SK-N-SH (cell line): ENCODE data around the gene MICAL2. TPM values are rescaled to one million over a fixed set of nuclear protein-coding genes. Genes with fewer than 3 reads are reported as not detected.

Experiments
- CTCF ChIA-PET: fragments of 300-600, 350-600 bp; formaldehyde crosslinking; extraction: SDS; loops from one replicate; lab custom pipeline; 2021; lab: Yijun Ruan, JAX
- POLR2A ChIA-PET: fragments of 350-600 bp; sonication (Branson Sonifier 250); formaldehyde crosslinking; extraction: SDS; loops from one replicate; lab custom pipeline; 2020; ENCODE audit warnings: antibody characterized with exemption, inconsistent platforms; lab: Yijun Ruan, JAX
- DNase-seq: peaks from one replicate; pipeline ENCODE4 v3.0.0; 2012
- H2AFZ ChIP-seq: fragments of 200-600 bp; sonication (generic); 2 replicates; pipeline ENCODE4 v1.8.1; 2016; ENCODE audit warnings: antibody characterized with exemption, mild to moderate bottlenecking, low read depth
- H3F3A ChIP-seq: fragments of 200-600 bp; sonication (generic); replicated peaks from 2 replicates; pipeline ENCODE3; 2016; ENCODE audit warnings: antibody characterized with exemption, mild to moderate bottlenecking; ENCODE audit not compliant: insufficient read depth
- H3K27ac ChIP-seq, 2 experiments: fragments of 200-500 bp in 1 of 2; fragments of 200-600 bp in 1 of 2; sonication (Bioruptor generic) in 1 of 2; sonication (generic), shearing (Covaris generic) in 1 of 2; 2 replicates each; pipeline versions ENCODE4 v1.5.1 to v1.6.1; 2014 to 2016; ENCODE audit warnings: low read depth in 2 of 2, inconsistent platforms in 1 of 2, low read length in 1 of 2, mild to moderate bottlenecking in 1 of 2, mixed read lengths in 1 of 2
- H3K27me3 ChIP-seq: fragments of 200-600 bp; sonication (generic), shearing (Covaris generic); 2 replicates; pipeline ENCODE4 v1.6.1; 2016; ENCODE audit warnings: mixed run types; ENCODE audit not compliant: insufficient read depth
- H3K36me3 ChIP-seq, 2 experiments: fragments of 200-500 bp in 1 of 2; fragments of 200-600 bp in 1 of 2; sonication (Bioruptor generic) in 1 of 2; sonication (generic) in 1 of 2; replicated peaks in 1 of 2; 2 replicates each; pipeline versions ENCODE3 to v1.5.1; 2014 to 2016; ENCODE audit warnings: low read length in 1 of 2, mild to moderate bottlenecking in 1 of 2; ENCODE audit not compliant: insufficient read depth in 2 of 2, control insufficient read depth in 1 of 2
- H3K4me1 ChIP-seq, 2 experiments: fragments of 200-500 bp in 1 of 2; fragments of 200-600 bp in 1 of 2; sonication (Bioruptor generic) in 1 of 2; sonication (generic), shearing (Covaris generic) in 1 of 2; 2 replicates each; pipeline versions ENCODE4 v1.5.1 to v1.6.1; 2014 to 2016; ENCODE audit warnings: low read depth in 1 of 2, low read length in 1 of 2, mixed run types in 1 of 2; ENCODE audit not compliant: insufficient read depth in 2 of 2, control insufficient read depth in 1 of 2
- H3K4me2 ChIP-seq: fragments of 200-600 bp; sonication (generic), shearing (Covaris generic); 2 replicates; pipeline ENCODE4 v1.6.1; 2017; ENCODE audit warnings: mixed run types
- H3K4me3 ChIP-seq, 2 experiments: fragments of 200-500 bp in 1 of 2; fragments of 200-600 bp in 1 of 2; sonication (Bioruptor generic) in 1 of 2; sonication (generic), shearing (Covaris generic) in 1 of 2; 2 replicates each; pipeline versions ENCODE4 v1.5.1 to v1.8.1; 2014 to 2016; ENCODE audit warnings: low read depth in 2 of 2, inconsistent platforms in 1 of 2, low read length in 1 of 2, mild to moderate bottlenecking in 1 of 2, mixed read lengths in 1 of 2, moderate library complexity in 1 of 2
- H3K79me2 ChIP-seq: fragments of 200-600 bp; sonication (generic); 2 replicates; pipeline ENCODE4 v1.8.1; 2017; ENCODE audit warnings: mild to moderate bottlenecking; ENCODE audit not compliant: insufficient read depth
- H3K9ac ChIP-seq: fragments of 200-600 bp; sonication (generic); 2 replicates; pipeline ENCODE4 v1.6.1; 2017; ENCODE audit warnings: mixed run types
- H3K9me2 ChIP-seq: fragments of 200-600 bp; sonication (generic); 2 replicates; pipeline ENCODE4 v1.6.1; 2017; ENCODE audit warnings: mixed run types
- H3K9me3 ChIP-seq: fragments of 200-600 bp; sonication (generic); 2 replicates; pipeline ENCODE4 v1.6.1; 2017; ENCODE audit warnings: mixed run types, mild to moderate bottlenecking, moderate library complexity
- H4K20me1 ChIP-seq: fragments of 200-600 bp; sonication (generic); 2 replicates; pipeline ENCODE4 v1.6.1; 2017; ENCODE audit warnings: mild to moderate bottlenecking, mixed run types; ENCODE audit not compliant: insufficient read depth
- CHD2 ChIP-seq: fragments of 150-350 bp; IDR thresholded peaks from 2 replicates; pipeline ENCODE4 v1.6.1; 2018; ENCODE audit warnings: low read length; ENCODE audit not compliant: partially characterized antibody
- ELF1 ChIP-seq: IDR thresholded peaks from 2 replicates; pipeline ENCODE4 v1.4.0; 2012
- EP300 ChIP-seq, 2 experiments: IDR thresholded peaks; 2 replicates each; pipeline versions ENCODE4 v1.4.0 to v1.6.1; 2012; ENCODE audit warnings: borderline replicate concordance in 1 of 2, low read depth in 1 of 2, low read length in 1 of 2
- EZH2phosphoT487 ChIP-seq: fragments of 200-600 bp; sonication (generic); IDR thresholded peaks from 2 replicates; pipeline ENCODE4 v1.6.1; 2017; ENCODE audit warnings: low read depth, mixed run types, mild to moderate bottlenecking, antibody characterized with exemption, moderate library complexity, borderline replicate concordance
- FOXJ3 ChIP-seq: sonication (generic); formaldehyde crosslinking; IDR thresholded peaks from 2 replicates; pipeline ENCODE4 v1.5.1; 2020; ENCODE audit warnings: mild to moderate bottlenecking, missing genetic modification reagents
- FOXM1 ChIP-seq: IDR thresholded peaks from 2 replicates; pipeline ENCODE4 v1.4.0; 2012; ENCODE audit warnings: low read depth, mild to moderate bottlenecking
- GABPA ChIP-seq: IDR thresholded peaks from 2 replicates; pipeline ENCODE4 v1.4.0; 2012; ENCODE audit warnings: low read depth, mild to moderate bottlenecking
- GATA2 ChIP-seq: sonication (generic); formaldehyde crosslinking; IDR thresholded peaks from 2 replicates; pipeline ENCODE4 v1.5.0; 2020; ENCODE audit warnings: mild to moderate bottlenecking, missing genetic modification reagents
- JUND ChIP-seq: IDR thresholded peaks from 2 replicates; pipeline ENCODE4 v1.4.0; 2012
- MEF2A ChIP-seq: IDR thresholded peaks from 2 replicates; pipeline ENCODE4 v1.4.0; 2012; ENCODE audit warnings: low read depth, borderline replicate concordance
- MXI1 ChIP-seq: IDR thresholded peaks from 2 replicates; pipeline ENCODE4 v1.6.1; 2012; ENCODE audit warnings: mild to moderate bottlenecking, low read depth, low read length, improper control_type of control experiment
- NFIC ChIP-seq: IDR thresholded peaks from 2 replicates; pipeline ENCODE4 v1.4.0; 2012; ENCODE audit warnings: borderline replicate concordance
- NRF1 ChIP-seq: IDR thresholded peaks from 2 replicates; pipeline ENCODE4 v1.6.1; 2012; ENCODE audit warnings: low read depth, mild to moderate bottlenecking, low read length
- POLR2AphosphoS5 ChIP-seq: IDR thresholded peaks from 2 replicates; pipeline ENCODE4 v1.6.1; 2012; ENCODE audit warnings: low read depth, low read length
- RAD21 ChIP-seq: IDR thresholded peaks from 2 replicates; pipeline ENCODE4 v1.6.1; 2012; ENCODE audit warnings: mild to moderate bottlenecking, low read length
- RCOR1 ChIP-seq: fragments of 150-350 bp; IDR thresholded peaks from 2 replicates; pipeline ENCODE4 v1.6.1; 2017; ENCODE audit warnings: antibody characterized with exemption, low read length
- RFX5 ChIP-seq: IDR thresholded peaks from 2 replicates; pipeline ENCODE4 v1.6.1; 2012; ENCODE audit warnings: mild to moderate bottlenecking, improper control_type of control experiment, low read length
- RXRA ChIP-seq: IDR thresholded peaks from 2 replicates; pipeline ENCODE4 v1.4.0; 2012; ENCODE audit warnings: low read depth, mild to moderate bottlenecking, borderline replicate concordance
- SIN3A ChIP-seq: IDR thresholded peaks from 2 replicates; pipeline ENCODE4 v1.6.1; 2012; ENCODE audit warnings: low read depth, mild to moderate bottlenecking, low read length, moderate library complexity, borderline replicate concordance
- SMC3 ChIP-seq: IDR thresholded peaks from 2 replicates; pipeline ENCODE4 v1.6.1; 2012; ENCODE audit warnings: low read depth, low read length, improper control_type of control experiment
- TAF1 ChIP-seq: IDR thresholded peaks from 2 replicates; pipeline ENCODE4 v1.6.1; 2012; ENCODE audit warnings: low read depth, mild to moderate bottlenecking, low read length, moderate library complexity, borderline replicate concordance
- TEAD4 ChIP-seq: IDR thresholded peaks from 2 replicates; pipeline ENCODE4 v1.4.0; 2012; ENCODE audit warnings: mild to moderate bottlenecking, borderline replicate concordance; ENCODE audit not compliant: insufficient read depth
- USF1 ChIP-seq: IDR thresholded peaks from 2 replicates; pipeline ENCODE4 v1.4.0; 2012; ENCODE audit warnings: low read depth, borderline replicate concordance
- WGBS: methylation state at CpG from one replicate; pipeline ENCODE4 v1.1.6; 2017; ENCODE audit warnings: low lambda C conversion rate; 5-methylcytosine and 5-hydroxymethylcytosine counted together
- polyA plus RNA-seq, 3 experiments: library from polyadenylated mRNA; depleted of rRNA; stranded (reverse); fragments of >200 nt; gene quantifications; 2 replicates each; pipeline ENCODE4 v1.2.3, GENCODE V29; 2012

MICAL2 gene
- polyA plus RNA-seq, 1 of the 3 experiments (the other 2 are of a cell fraction), result 54.6 TPM

- peaks cover 21% of the 10 kb centered on the region; the same call in 1 of the 2 replicates for H4K20me1 ChIP-seq
- H3K9me2 ChIP-seq, result no peaks in the 10 kb centered on the region
- H3K9ac ChIP-seq, result no peak overlapping the region
- peaks cover 37% of the 10 kb centered on the region for H3F3A ChIP-seq
- POLR2A ChIA-PET, result no interaction called here
- no peak overlapping the region for H2AFZ ChIP-seq
- H3K27me3 ChIP-seq, result no peaks in the 10 kb centered on the region
- WGBS, result 83% methylated on average over 7 of the region's 7 CpGs
- CTCF ChIA-PET, result no interaction called here
- no peaks in the 10 kb centered on the region for H3K9me3 ChIP-seq
- H3K79me2 ChIP-seq, result peaks cover 98% of the 10 kb centered on the region
- no peak overlapping the region for H3K4me3 ChIP-seq
- no peak for TF ChIP-seq EP300 (IDR thresholded peaks at IDR 0.05; ENCODE audit: borderline replicate concordance in 1 of 2, low read depth in 1 of 2, low read length in 1 of 2)
- TF ChIP-seq FOXM1, result no peak
- TF ChIP-seq ELF1, result no peak
- TF ChIP-seq USF1, result no peak
- TF ChIP-seq JUND, result no peak
- no peak for TF ChIP-seq RXRA
- no peak for TF ChIP-seq SIN3A
- no peak for TF ChIP-seq RFX5
- peaks cover 0 to 3% of the 10 kb centered on the region in 2 experiments; a peak in 2 of 4 replicates for H3K4me1 ChIP-seq
- H3K27ac ChIP-seq, result peak overlapping the region in 1 of 2 experiments; percentile 99; a peak in 1 of 4 replicates
- no peak for DNase-seq
- H3K4me2 ChIP-seq, result no peak overlapping the region
- H3K36me3 ChIP-seq, result peaks cover 2 to 25% of the 10 kb centered on the region in 2 experiments
Observed at GRCh38 chr11:12131943-12132789, 21.8 kb downstream of the MICAL2 start.

DNA sequence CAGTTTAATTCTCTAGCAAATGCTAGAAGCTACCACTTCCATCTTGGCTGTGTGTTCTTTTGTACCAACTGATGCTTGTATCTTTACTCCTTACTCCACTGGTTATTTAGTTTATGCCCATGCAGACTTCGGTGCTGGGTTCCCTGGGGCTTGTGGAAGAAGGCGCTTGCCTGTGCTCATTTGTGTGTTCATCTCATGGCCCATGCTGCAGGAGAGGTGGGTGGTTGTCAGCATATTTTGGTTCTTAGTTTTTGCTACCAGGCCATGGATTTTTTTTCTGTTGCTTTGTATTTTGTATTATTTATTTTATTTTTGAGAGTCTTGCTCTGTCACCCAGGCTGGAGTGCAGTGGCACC is 22.4 kb downstream of the MICAL2 start:
- Histone ChIP-seq H3K4me1 (peaks cover 0 to 9% of the 10 kb centered on the region in 2 experiments; a peak in 2 of 4 replicates), H3K36me3 (peaks cover 2 to 25% of the 10 kb centered on the region in 2 experiments), H3K79me2 (peaks cover 97% of the 10 kb centered on the region), H2AFZ (no peak overlapping the region), H3K4me3 (no peak overlapping the region), H3K9ac (no peak overlapping the region), H3F3A (peaks cover 38% of the 10 kb centered on the region), H3K9me3 (no peaks in the 10 kb centered on the region), H3K9me2 (no peaks in the 10 kb centered on the region), H3K4me2 (no peak overlapping the region), H3K27ac (peak overlapping the region in 1 of 2 experiments; percentile 99; a peak in 1 of 4 replicates), H3K27me3 (no peaks in the 10 kb centered on the region), H4K20me1 (peaks cover 15% of the 10 kb centered on the region; the same call in 1 of the 2 replicates)
- TF ChIP-seq SMC3 (no peak), MXI1 (no peak), RXRA (no peak), RFX5 (no peak), RAD21 (no peak), EP300 (IDR thresholded peaks at IDR 0.05; ENCODE audit: borderline replicate concordance in 1 of 2, low read depth in 1 of 2, low read length in 1 of 2) (no peak), RCOR1 (no peak), POLR2AphosphoS5 (no peak), GABPA (no peak), EZH2phosphoT487 (no peak), NFIC (no peak), TEAD4 (no peak), NRF1 (no peak), FOXJ3 (CRISPR knock-in tag) (no peak), MEF2A (no peak), TAF1 (no peak), GATA2 (CRISPR knock-in tag) (no peak), CHD2 (no peak)
- DNase-seq, result no peak
- POLR2A ChIA-PET, result no interaction called here
- CTCF ChIA-PET, result no interaction called here
- 95% methylated on average over 2 of the region's 2 CpGs for WGBS
